ENCODE results near the gene ZMYND8. TPM values are rescaled to one million over a fixed set of nuclear protein-coding genes. Genes with fewer than 3 reads are reported as not detected.
"Not testable (repeated sequence)": the region's sequence is repeated elsewhere in the genome, so short reads cannot be mapped to it uniquely, and the experiment has no call there.

ZMYND8 gene
- total and polyA plus RNA-seq, 2 experiments from 2014 or later, result 10.2 to 12.4 TPM

- H3K79me2 ChIP-seq (ENCODE audit: insufficient read depth), result no peaks in the 10 kb centered on the region
Measured at GRCh38 chr20:47206962-47207641, 149.4 kb downstream of the ZMYND8 start.

DNA sequence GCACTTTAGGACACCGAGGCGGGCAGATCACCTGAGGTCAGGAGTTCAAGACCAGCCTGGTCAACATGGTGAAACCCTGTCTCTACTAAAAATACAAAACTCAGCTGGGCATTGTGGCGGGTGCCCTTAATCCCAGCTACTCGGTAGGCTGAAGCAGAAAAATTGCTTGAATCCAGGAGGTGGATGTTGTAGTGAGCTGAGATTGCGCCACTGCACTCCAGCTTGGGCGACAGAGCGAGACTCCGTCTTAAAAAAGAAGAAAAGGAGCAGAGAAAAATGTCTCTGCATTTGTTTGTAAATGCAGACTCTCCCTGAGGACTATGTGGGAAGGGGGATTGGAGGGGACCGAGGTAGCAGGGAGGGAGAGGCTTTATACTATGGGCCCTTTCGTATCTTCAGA lies 149.9 kb downstream of the ZMYND8 start:
- not testable (repeated sequence) for H3K27ac ChIP-seq; H3K4me1 ChIP-seq (ENCODE audit: insufficient read depth); H3K27me3 ChIP-seq (replicated peaks; ENCODE audit: insufficient read depth); H3K9me3 ChIP-seq (ENCODE audit: low read depth); H3K9ac ChIP-seq; DNase-seq; H4K20me1 ChIP-seq (ENCODE audit: insufficient read depth); H3K4me3 ChIP-seq; H2AFZ ChIP-seq; H3K4me2 ChIP-seq (ENCODE audit: unreplicated experiment); H3F3A ChIP-seq (ENCODE audit: insufficient read depth); H3K79me2 ChIP-seq (ENCODE audit: insufficient read depth); H3K9me2 ChIP-seq (ENCODE audit: insufficient read depth)
- peaks cover 15% of the 10 kb centered on the region for H3K36me3 ChIP-seq (ENCODE audit: low read depth)
- in situ Hi-C loops (cut with MboI), result loop anchor here (10.0 kb wide), 1 partner anchor 178 kb away; no protein-coding TSS in a partner anchor
- WGBS, 2 experiments (ENCODE audit: low coverage in 1 of 2, low lambda C conversion rate in 2 of 2, missing lambda C conversion rate in 2 of 2), result 89 to 91% methylated on average over 10 of the region's 10 CpGs

More at GRCh38 chr20:47206962-47207641, 149.4 kb downstream of the ZMYND8 start:
- Histone ChIP-seq H3K9ac (no peak overlapping the region), H3K27me3 (replicated peaks; ENCODE audit: insufficient read depth) (no peaks in the 10 kb centered on the region), H3K4me1 (ENCODE audit: insufficient read depth) (peaks cover 4% of the 10 kb centered on the region), H3K9me3 (ENCODE audit: low read depth) (no peaks in the 10 kb centered on the region), H3K9me2 (ENCODE audit: insufficient read depth) (no peaks in the 10 kb centered on the region), H4K20me1 (ENCODE audit: insufficient read depth) (no peaks in the 10 kb centered on the region), H3K4me3 (no peak overlapping the region), H3K36me3 (ENCODE audit: low read depth) (peaks cover 21% of the 10 kb centered on the region), H3K4me2 (ENCODE audit: unreplicated experiment) (no peak overlapping the region), H3K27ac (no peak overlapping the region), H3F3A (ENCODE audit: insufficient read depth) (no peaks in the 10 kb centered on the region), H2AFZ (no peak overlapping the region)
- in situ Hi-C loops (cut with MboI), result loop anchor here (10.0 kb wide), 1 partner anchor 178 kb away; no protein-coding TSS in a partner anchor
- TF ChIP-seq EZH2 (IDR thresholded peaks at IDR 0.05; ENCODE audit: insufficient read depth, poor library complexity, severe bottlenecking) (no peak), EZH2phosphoT487 (IDR thresholded peaks at IDR 0.05; ENCODE audit: insufficient read depth, low read depth) (no peak)
- DNase-seq, result no peak
- WGBS, 2 experiments (ENCODE audit: low coverage in 1 of 2, low lambda C conversion rate in 2 of 2, missing lambda C conversion rate in 2 of 2), result 91 to 95% methylated on average over 9 of the region's 9 CpGs

DNA sequence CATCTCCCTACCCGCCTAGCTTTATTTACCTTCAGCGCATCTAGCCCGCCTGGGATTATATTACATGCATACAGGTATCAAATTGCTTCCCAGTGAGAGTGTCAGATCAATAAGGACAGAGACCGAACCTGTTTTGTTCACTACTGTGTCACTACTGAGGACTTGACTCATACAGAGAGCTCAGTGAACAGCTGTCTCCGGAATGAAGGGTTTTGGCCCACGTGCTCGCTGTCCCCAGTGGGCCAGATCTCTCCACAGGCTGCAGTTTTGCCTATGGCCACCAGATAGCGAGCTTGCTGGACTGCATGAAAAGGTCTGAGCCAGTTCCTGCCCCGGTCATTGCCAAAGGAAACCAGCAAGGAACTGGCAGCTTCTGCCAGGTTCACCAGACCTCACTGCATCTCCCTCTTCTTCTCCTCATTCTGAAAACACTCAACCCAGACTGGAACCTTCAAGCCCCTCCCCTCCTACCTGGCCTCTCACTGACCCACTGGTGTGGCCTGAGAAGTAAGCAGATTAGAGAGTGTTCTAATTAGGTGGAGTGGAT lies 150.8 kb downstream of the ZMYND8 start:
- Histone ChIP-seq H3K9me3 (ENCODE audit: low read depth) (no peaks in the 10 kb centered on the region), H4K20me1 (ENCODE audit: insufficient read depth) (no peaks in the 10 kb centered on the region), H3K9ac (no peak overlapping the region), H3K4me2 (ENCODE audit: unreplicated experiment) (no peak overlapping the region), H2AFZ (no peak overlapping the region), H3K27me3 (replicated peaks; ENCODE audit: insufficient read depth) (no peaks in the 10 kb centered on the region), H3K36me3 (ENCODE audit: low read depth) (peaks cover 12% of the 10 kb centered on the region), H3F3A (ENCODE audit: insufficient read depth) (no peaks in the 10 kb centered on the region), H3K27ac (no peak overlapping the region), H3K79me2 (ENCODE audit: insufficient read depth) (no peaks in the 10 kb centered on the region), H3K4me1 (ENCODE audit: insufficient read depth) (peaks cover 4% of the 10 kb centered on the region), H3K4me3 (no peak overlapping the region), H3K9me2 (ENCODE audit: insufficient read depth) (no peaks in the 10 kb centered on the region)
- TF ChIP-seq EZH2phosphoT487 (IDR thresholded peaks at IDR 0.05; ENCODE audit: insufficient read depth, low read depth) (no peak), EZH2 (IDR thresholded peaks at IDR 0.05; ENCODE audit: insufficient read depth, poor library complexity, severe bottlenecking) (no peak)
- 65 to 67% methylated on average over 9 of the region's 9 CpGs for WGBS, 2 experiments (ENCODE audit: low coverage in 1 of 2, low lambda C conversion rate in 2 of 2, missing lambda C conversion rate in 2 of 2)
- in situ Hi-C loops (cut with MboI), result loop anchor here (10.0 kb wide), 1 partner anchor 179 kb away; no protein-coding TSS in a partner anchor
- DNase-seq, result peak; percentile 84

DNA sequence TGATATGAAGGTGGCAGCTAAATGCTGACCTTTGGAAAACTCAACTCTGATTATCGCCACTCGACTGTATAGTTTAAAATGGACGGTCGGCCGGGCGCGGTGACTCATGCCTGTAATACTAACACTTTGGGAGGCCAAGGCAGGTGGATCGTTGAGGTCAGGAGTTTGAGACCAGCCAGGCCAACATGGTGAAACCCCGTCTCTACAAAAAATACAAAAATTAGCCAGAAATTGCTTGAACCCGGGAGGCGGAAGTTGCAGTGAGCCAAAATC lies 151.7 kb downstream of the ZMYND8 start:
- H3K9ac ChIP-seq; H3K4me1 ChIP-seq (ENCODE audit: insufficient read depth); H3K36me3 ChIP-seq (ENCODE audit: low read depth); DNase-seq; H2AFZ ChIP-seq; H3K4me2 ChIP-seq (ENCODE audit: unreplicated experiment); H3K9me3 ChIP-seq (ENCODE audit: low read depth); H3K79me2 ChIP-seq (ENCODE audit: insufficient read depth); H3F3A ChIP-seq (ENCODE audit: insufficient read depth); H4K20me1 ChIP-seq (ENCODE audit: insufficient read depth); H3K27me3 ChIP-seq (replicated peaks; ENCODE audit: insufficient read depth); H3K9me2 ChIP-seq (ENCODE audit: insufficient read depth); H3K4me3 ChIP-seq: not testable (repeated sequence)
- peak overlapping the region; percentile 25; the same call in 1 of the 2 replicates for H3K27ac ChIP-seq
- in situ Hi-C loops (cut with MboI), result loop anchor here (10.0 kb wide), 1 partner anchor 180 kb away; no protein-coding TSS in a partner anchor
- WGBS, 2 experiments (ENCODE audit: low coverage in 1 of 2, low lambda C conversion rate in 2 of 2, missing lambda C conversion rate in 2 of 2), result 94 to 98% methylated on average over 11 of the region's 11 CpGs

Data from GM23248 (cell line).